GM12892 (cell line): Measurements from ENCODE around the gene SCAF11.

Source experiments
- POLR2A ChIP-seq: IDR thresholded peaks from 2 replicates; pipeline ENCODE4 v1.6.1; 2011; ENCODE audit warnings: low read depth, low read length, control low read depth
- POLR2AphosphoS5 ChIP-seq: IDR thresholded peaks from 2 replicates; pipeline ENCODE4 v1.6.1; 2011; ENCODE audit warnings: low read depth, low read length, control low read depth
- TAF1 ChIP-seq: IDR thresholded peaks from 2 replicates; pipeline ENCODE4 v1.6.1; 2011; ENCODE audit warnings: low read depth, mild to moderate bottlenecking, control low read depth, low read length, borderline replicate concordance

DNA sequence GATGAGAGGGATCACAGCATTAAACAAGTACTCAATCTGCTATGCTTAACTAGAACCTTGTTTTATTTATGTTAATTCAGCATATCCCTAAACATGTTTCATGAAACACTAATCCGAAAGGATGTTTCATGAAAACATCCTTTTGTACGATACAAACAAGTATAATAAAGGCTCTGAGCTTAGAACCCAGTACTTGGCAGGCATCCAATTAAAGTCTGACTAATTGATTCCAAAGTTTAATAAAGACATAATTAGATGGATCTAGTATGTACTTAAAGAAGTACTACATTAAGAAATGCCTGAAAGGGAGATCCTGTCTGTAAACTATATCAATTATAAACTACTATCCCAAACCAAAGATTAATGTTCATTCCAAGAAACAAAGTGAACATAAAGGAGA, 51.8 kb downstream of the SCAF11 start:
- TF ChIP-seq POLR2AphosphoS5 (no peak), POLR2A (no peak), TAF1 (no peak)
